Measurements from ENCODE around the gene BMPER. TPM values are rescaled to one million over a fixed set of nuclear protein-coding genes. Genes with fewer than 3 reads are reported as not detected.

Gene BMPER
- total and polyA plus RNA-seq, 2 of the 8 experiments (the other 6 are each of a cell fraction or from before 2014, with no cell fraction given): 0.33 to 0.69 TPM

- no peak for TF ChIP-seq CTBP2 (IDR thresholded peaks at IDR 0.05; ENCODE audit: borderline replicate concordance, insufficient read depth, insufficient read length, low read length)
- TF ChIP-seq TAF7 (optimal IDR thresholded peaks at IDR 0.05; ENCODE audit: borderline replicate concordance, low read depth, low read length): no peak
- no peak for TF ChIP-seq BACH1 (IDR thresholded peaks at IDR 0.05; ENCODE audit: low read length)
- TF ChIP-seq POLR2A (IDR thresholded peaks at IDR 0.05; ENCODE audit: control extremely low read depth in 1 of 2, low read depth in 2 of 2, low read length in 2 of 2): no peak
- TF ChIP-seq KDM1A (IDR thresholded peaks at IDR 0.05; ENCODE audit: borderline replicate concordance, low read length): no peak
- TF ChIP-seq EGR1 (IDR thresholded peaks at IDR 0.05; ENCODE audit: borderline replicate concordance, low read depth, low read length): no peak
- TF ChIP-seq CBX8 (IDR thresholded peaks at IDR 0.05; ENCODE audit: borderline replicate concordance, low read depth, low read length): no peak
- TF ChIP-seq CHD1 (IDR thresholded peaks at IDR 0.05; ENCODE audit: low read depth, low read length): no peak
- TF ChIP-seq EZH2 (IDR thresholded peaks at IDR 0.05; ENCODE audit: low read depth, low read length, severe bottlenecking): no peak
These were observed 151.8 kb downstream of the BMPER start (continued) for GRCh38 chr7:34057136-34057535.

Measured in H1 (cell line).